ENCODE measurements around the gene SHC4. TPM values are rescaled to one million over a fixed set of nuclear protein-coding genes. Genes with fewer than 3 reads are reported as not detected.

SHC4 gene
- total and polyA plus RNA-seq, 2 of the 13 experiments (the other 11 are each of a cell fraction or from before 2014, with no cell fraction given), result 0.04 TPM; not detected in 1

- TF ChIP-seq NONO (IDR thresholded peaks at IDR 0.05), result no peak
- 0 out of 2 replicates have a peak, but pooled peaks have one; percentile 28 for TF ChIP-seq NONO (CRISPR knock-in tag; conservative IDR thresholded peaks at IDR 0.05)
- no peak for TF ChIP-seq ZNF253 (CRISPR knock-in tag; IDR thresholded peaks at IDR 0.05; ENCODE audit: borderline replicate concordance)
- no peak; the same call in 1 of the 2 replicates for TF ChIP-seq MIER3 (CRISPR knock-in tag; IDR thresholded peaks at IDR 0.05; ENCODE audit: borderline replicate concordance)
- TF ChIP-seq ZNF501 (CRISPR knock-in tag; IDR thresholded peaks at IDR 0.05), result peak; percentile 78
- no peak for TF ChIP-seq ZNF569 (CRISPR knock-in tag; IDR thresholded peaks at IDR 0.05; ENCODE audit: borderline replicate concordance)
- TF ChIP-seq ZNF790 (CRISPR knock-in tag; IDR thresholded peaks at IDR 0.05; ENCODE audit: borderline replicate concordance), result no peak
- no peak for TF ChIP-seq DNMT3B (CRISPR knock-in tag; conservative IDR thresholded peaks at IDR 0.05)
- TF ChIP-seq MAF1 (CRISPR knock-in tag; IDR thresholded peaks at IDR 0.05; ENCODE audit: borderline replicate concordance), result no peak
- no peak for TF ChIP-seq ZNF780A (CRISPR knock-in tag; IDR thresholded peaks at IDR 0.05)
- TF ChIP-seq ZFP90 (CRISPR knock-in tag; IDR thresholded peaks at IDR 0.05; ENCODE audit: borderline replicate concordance), result no peak; the same call in 1 of the 2 replicates
- TF ChIP-seq ESRRA (CRISPR knock-in tag; IDR thresholded peaks at IDR 0.05; ENCODE audit: low read depth), result no peak
- peak; percentile 42; the same call in 1 of the 2 replicates for TF ChIP-seq BHLHE40 (IDR thresholded peaks at IDR 0.05; ENCODE audit: low read length)
- no peak for TF ChIP-seq ZNF703 (CRISPR knock-in tag; IDR thresholded peaks at IDR 0.05; ENCODE audit: borderline replicate concordance)
- TF ChIP-seq ZFP82 (CRISPR knock-in tag; IDR thresholded peaks at IDR 0.05; ENCODE audit: borderline replicate concordance), result no peak
- TF ChIP-seq ASH2L (IDR thresholded peaks at IDR 0.05; ENCODE audit: insufficient read length, low read depth, low read length), result peak; percentile 18
- no peak for TF ChIP-seq STAT6 (CRISPR knock-in tag; IDR thresholded peaks at IDR 0.05; ENCODE audit: borderline replicate concordance)
- TF ChIP-seq MTA1 (CRISPR knock-in tag; IDR thresholded peaks at IDR 0.05; ENCODE audit: borderline replicate concordance), result peak; percentile 56; the same call in 1 of the 2 replicates
- TF ChIP-seq ZNF564 (CRISPR knock-in tag; IDR thresholded peaks at IDR 0.05), result no peak
- peak; percentile 63 for TF ChIP-seq MYC (CRISPR knock-in tag; IDR thresholded peaks at IDR 0.05; ENCODE audit: borderline replicate concordance)
- peak; percentile 3; the same call in 1 of the 2 replicates for TF ChIP-seq TBX2 (CRISPR knock-in tag; IDR thresholded peaks at IDR 0.05; ENCODE audit: borderline replicate concordance)
- TF ChIP-seq POGZ (CRISPR knock-in tag; IDR thresholded peaks at IDR 0.05), result no peak; the same call in 1 of the 2 replicates
- peak; percentile 58 for TF ChIP-seq HDAC2 (CRISPR knock-in tag; IDR thresholded peaks at IDR 0.05)
- peak; percentile 99 for TF ChIP-seq E2F1 (CRISPR knock-in tag; IDR thresholded peaks at IDR 0.05)
- peak; percentile 47 for TF ChIP-seq HOXA3 (CRISPR knock-in tag; IDR thresholded peaks at IDR 0.05)
- TF ChIP-seq SRF (IDR thresholded peaks at IDR 0.05; ENCODE audit: low read depth, low read length), result peak; percentile 21; the same call in 1 of the 2 replicates
- peak; percentile 66 for TF ChIP-seq ZNF891 (CRISPR knock-in tag; IDR thresholded peaks at IDR 0.05)
Measured at GRCh38 chr15:48810414-48811324, 153.1 kb downstream of the SHC4 start, which contains the start of gene CEP152 (continued).
